Measurements from ENCODE around the gene TMEM132C.

The TMEM132C gene

GRCh38 chr12:128339126-128339520 lies 72.2 kb downstream of the TMEM132C start:
- no peak for DNase-seq

- DNase-seq: no peak
These were observed 72.7 kb downstream of the TMEM132C start for GRCh38 chr12:128339631-128340030.

- no peak for DNase-seq
These were observed 86.3 kb downstream of the TMEM132C start for GRCh38 chr12:128353301-128353700.

- no peak for DNase-seq
These were observed 89.6 kb downstream of the TMEM132C start for GRCh38 chr12:128356547-128356946.

GRCh38 chr12:128361400-128361995 lies 94.5 kb downstream of the TMEM132C start:
- DNase-seq: no peak

GRCh38 chr12:128365032-128365431 lies 98.1 kb downstream of the TMEM132C start:
- DNase-seq: no peak

GRCh38 chr12:128365651-128366231 lies 98.8 kb downstream of the TMEM132C start:
- DNase-seq: peak in 1 of 5 experiments; percentile 5

- DNase-seq: no peak
These were observed 101.0 kb downstream of the TMEM132C start for GRCh38 chr12:128367961-128368360.

- DNase-seq: no peak
These were observed 114.6 kb downstream of the TMEM132C start for GRCh38 chr12:128381541-128381940.

- no peak for DNase-seq
These were observed 115.0 kb downstream of the TMEM132C start for GRCh38 chr12:128381946-128382345.

GRCh38 chr12:128382946-128383345 lies 116.0 kb downstream of the TMEM132C start:
- no peak for DNase-seq

GRCh38 chr12:128383357-128383937 lies 116.5 kb downstream of the TMEM132C start:
- no peak for DNase-seq

GRCh38 chr12:128385736-128386135 lies 118.8 kb downstream of the TMEM132C start:
- no peak for DNase-seq

- DNase-seq: peak in 2 of 5 experiments; percentile 8 to 23
These were observed 120.9 kb downstream of the TMEM132C start for GRCh38 chr12:128387811-128388422.

GRCh38 chr12:128388461-128389000 lies 121.6 kb downstream of the TMEM132C start:
- DNase-seq: peak in 2 of 5 experiments; percentile 50 to 68

GRCh38 chr12:128393346-128393745 lies 126.4 kb downstream of the TMEM132C start:
- no peak for DNase-seq

- no peak for DNase-seq
These were observed 127.2 kb downstream of the TMEM132C start for GRCh38 chr12:128394137-128394536.

- DNase-seq: no peak
These were observed 132.3 kb downstream of the TMEM132C start for GRCh38 chr12:128399253-128399652.

- DNase-seq: no peak
These were observed 135.7 kb downstream of the TMEM132C start for GRCh38 chr12:128402486-128403243.

- no peak for DNase-seq
These were observed 141.7 kb downstream of the TMEM132C start for GRCh38 chr12:128408669-128409068.

GRCh38 chr12:128415036-128415560 lies 148.1 kb downstream of the TMEM132C start:
- no peak for DNase-seq

GRCh38 chr12:128418944-128419343 lies 152.0 kb downstream of the TMEM132C start:
- no peak for DNase-seq

- no peak for DNase-seq
These were observed 153.2 kb downstream of the TMEM132C start for GRCh38 chr12:128420163-128420562.

All from T-helper 2 cell (primary cell).